Activated T-helper 17 cell treated with anti-CD3 and anti-CD28 coated beads, Interleukin-2, amount 50 U/mL, for 72 hours (primary cell): ENCODE results near the gene HDAC9. TPM values are rescaled to one million over a fixed set of nuclear protein-coding genes. Genes with fewer than 3 reads are reported as not detected.

ENCODE experiments used
- ATAC-seq: fragments of 150-1000 bp; cut with Tn5 transposase; replicated peaks from 2 replicates; pipeline ENCODE4 v1.10.0; 2021; ENCODE audit warnings: mild to moderate bottlenecking, moderate library complexity
- H3K27ac Mint-ChIP-seq: one replicate; pipeline ENCODE4 v1.8.0; 2022; ENCODE audit warnings: mixed read lengths
- H3K27me3 Mint-ChIP-seq: one replicate; pipeline ENCODE4 v1.8.0; 2022; ENCODE audit warnings: mixed read lengths
- H3K36me3 Mint-ChIP-seq: one replicate; pipeline ENCODE4 v1.8.0; 2022; ENCODE audit warnings: low read depth, mild to moderate bottlenecking, mixed read lengths
- H3K4me1 Mint-ChIP-seq: one replicate; pipeline ENCODE4 v1.8.0; 2022; ENCODE audit warnings: mixed read lengths
- H3K4me3 Mint-ChIP-seq: one replicate; pipeline ENCODE4 v1.8.0; 2022; ENCODE audit warnings: mild to moderate bottlenecking, mixed read lengths
- H3K9me3 Mint-ChIP-seq: one replicate; pipeline ENCODE4 v1.8.0; 2022; ENCODE audit warnings: mixed read lengths
- total RNA-seq, 2 donors: library from RNA; stranded (reverse); gene quantifications; one replicate each; pipeline ENCODE4 v1.2.3, GENCODE V29; 2022

HDAC9 gene
- total RNA-seq, 2 donors from 2014 or later = 1.4 to 4.0 TPM

GRCh38 chr7:18806177-18806576 is 310.6 kb downstream of the HDAC9 start:
- no peak for ATAC-seq
- Mint-ChIP-seq H3K27ac (no peak overlapping the region), H3K36me3 (no peaks in the 10 kb centered on the region), H3K4me3 (no peak overlapping the region), H3K4me1 (no peaks in the 10 kb centered on the region), H3K27me3 (no peaks in the 10 kb centered on the region), H3K9me3 (peaks cover 11% of the 10 kb centered on the region)

- Mint-ChIP-seq H3K27me3 (no peaks in the 10 kb centered on the region), H3K4me3 (no peak overlapping the region), H3K36me3 (no peaks in the 10 kb centered on the region), H3K4me1 (no peaks in the 10 kb centered on the region), H3K9me3 (peaks cover 16% of the 10 kb centered on the region), H3K27ac (no peak overlapping the region)
- no peak for ATAC-seq
These were observed 312.5 kb downstream of the HDAC9 start for GRCh38 chr7:18808026-18808425.

GRCh38 chr7:18815261-18815960 is 319.9 kb downstream of the HDAC9 start:
- no peak for ATAC-seq
- no peak overlapping the region for H3K4me3 Mint-ChIP-seq
- no peaks in the 10 kb centered on the region for H3K36me3 Mint-ChIP-seq

GRCh38 chr7:18820981-18821380 is 325.4 kb downstream of the HDAC9 start:
- Mint-ChIP-seq H3K4me3 (no peak overlapping the region), H3K36me3 (no peaks in the 10 kb centered on the region), H3K4me1 (no peaks in the 10 kb centered on the region), H3K9me3 (no peaks in the 10 kb centered on the region), H3K27ac (no peak overlapping the region), H3K27me3 (no peaks in the 10 kb centered on the region)
- no peak for ATAC-seq

More at GRCh38 chr7:18815261-18815960, 319.9 kb downstream of the HDAC9 start:
- Mint-ChIP-seq H3K4me1 (no peaks in the 10 kb centered on the region), H3K27me3 (no peaks in the 10 kb centered on the region), H3K27ac (no peak overlapping the region), H3K9me3 (peaks cover 11% of the 10 kb centered on the region)

- Mint-ChIP-seq H3K36me3 (no peaks in the 10 kb centered on the region), H3K9me3 (no peaks in the 10 kb centered on the region), H3K27ac (no peak overlapping the region), H3K4me3 (no peak overlapping the region), H3K4me1 (no peaks in the 10 kb centered on the region), H3K27me3 (no peaks in the 10 kb centered on the region)
- ATAC-seq = no peak
These were observed 326.0 kb downstream of the HDAC9 start for GRCh38 chr7:18821554-18821953.

- Mint-ChIP-seq H3K4me1 (no peaks in the 10 kb centered on the region), H3K27me3 (no peaks in the 10 kb centered on the region), H3K9me3 (no peaks in the 10 kb centered on the region), H3K4me3 (no peak overlapping the region), H3K27ac (no peak overlapping the region), H3K36me3 (no peaks in the 10 kb centered on the region)
- ATAC-seq = no peak
These were observed 328.6 kb downstream of the HDAC9 start for GRCh38 chr7:18824157-18824556.

GRCh38 chr7:18828260-18828993 is 332.9 kb downstream of the HDAC9 start:
- no peak overlapping the region for H3K4me3 Mint-ChIP-seq
- H3K27ac Mint-ChIP-seq = no peak overlapping the region
- no peaks in the 10 kb centered on the region for H3K36me3 Mint-ChIP-seq
- ATAC-seq = no peak
- H3K27me3 Mint-ChIP-seq = no peaks in the 10 kb centered on the region
- H3K4me1 Mint-ChIP-seq = no peaks in the 10 kb centered on the region
- H3K9me3 Mint-ChIP-seq = peaks cover 3% of the 10 kb centered on the region

- no peaks in the 10 kb centered on the region for H3K27me3 Mint-ChIP-seq
- H3K36me3 Mint-ChIP-seq = no peaks in the 10 kb centered on the region
- no peaks in the 10 kb centered on the region for H3K4me1 Mint-ChIP-seq
- no peak overlapping the region for H3K27ac Mint-ChIP-seq
- no peak for ATAC-seq
- peaks cover 3% of the 10 kb centered on the region for H3K9me3 Mint-ChIP-seq
- H3K4me3 Mint-ChIP-seq = no peak overlapping the region
These were observed 333.7 kb downstream of the HDAC9 start for GRCh38 chr7:18828994-18829857.

- Mint-ChIP-seq H3K27me3 (no peaks in the 10 kb centered on the region), H3K4me3 (no peak overlapping the region), H3K4me1 (no peaks in the 10 kb centered on the region), H3K27ac (no peak overlapping the region), H3K9me3 (peaks cover 3% of the 10 kb centered on the region), H3K36me3 (no peaks in the 10 kb centered on the region)
- ATAC-seq = no peak
These were observed 334.3 kb downstream of the HDAC9 start for GRCh38 chr7:18829858-18830285.

- Mint-ChIP-seq H3K27me3 (no peaks in the 10 kb centered on the region), H3K36me3 (no peaks in the 10 kb centered on the region), H3K4me1 (no peaks in the 10 kb centered on the region), H3K9me3 (peaks cover 3% of the 10 kb centered on the region), H3K4me3 (no peak overlapping the region), H3K27ac (no peak overlapping the region)
- ATAC-seq = no peak
These were observed 335.9 kb downstream of the HDAC9 start for GRCh38 chr7:18831419-18831818.

GRCh38 chr7:18831943-18832342 is 336.4 kb downstream of the HDAC9 start:
- H3K4me3 Mint-ChIP-seq = no peak overlapping the region
- no peaks in the 10 kb centered on the region for H3K27me3 Mint-ChIP-seq
- no peak for ATAC-seq

GRCh38 chr7:18834577-18834976 is 339.0 kb downstream of the HDAC9 start:
- Mint-ChIP-seq H3K36me3 (no peaks in the 10 kb centered on the region), H3K4me3 (no peak overlapping the region), H3K27ac (no peak overlapping the region), H3K9me3 (peaks cover 11% of the 10 kb centered on the region), H3K4me1 (no peaks in the 10 kb centered on the region), H3K27me3 (no peaks in the 10 kb centered on the region)
- ATAC-seq = no peak

More at GRCh38 chr7:18831943-18832342, 336.4 kb downstream of the HDAC9 start:
- H3K9me3 Mint-ChIP-seq = peaks cover 3% of the 10 kb centered on the region
- no peak overlapping the region for H3K27ac Mint-ChIP-seq
- H3K4me1 Mint-ChIP-seq = no peaks in the 10 kb centered on the region
- H3K36me3 Mint-ChIP-seq = no peaks in the 10 kb centered on the region

GRCh38 chr7:18835001-18835690 is 339.6 kb downstream of the HDAC9 start:
- no peaks in the 10 kb centered on the region for H3K36me3 Mint-ChIP-seq
- H3K9me3 Mint-ChIP-seq = peaks cover 10% of the 10 kb centered on the region
- ATAC-seq = no peak
- no peak overlapping the region for H3K27ac Mint-ChIP-seq
- H3K27me3 Mint-ChIP-seq = no peaks in the 10 kb centered on the region
- no peaks in the 10 kb centered on the region for H3K4me1 Mint-ChIP-seq
- no peak overlapping the region for H3K4me3 Mint-ChIP-seq

GRCh38 chr7:18843979-18844378 is 348.4 kb downstream of the HDAC9 start:
- H3K4me1 Mint-ChIP-seq = no peaks in the 10 kb centered on the region
- peaks cover 14% of the 10 kb centered on the region for H3K9me3 Mint-ChIP-seq
- ATAC-seq = no peak
- no peak overlapping the region for H3K27ac Mint-ChIP-seq
- no peaks in the 10 kb centered on the region for H3K27me3 Mint-ChIP-seq
- no peak overlapping the region for H3K4me3 Mint-ChIP-seq
- no peaks in the 10 kb centered on the region for H3K36me3 Mint-ChIP-seq
